Jurkat, Clone E6-1 (cell line): ENCODE data around the gene ZNRF1.
"Not testable (repeated sequence)": the region's sequence is repeated elsewhere in the genome, so short reads cannot be mapped to it uniquely, and the experiment has no call there.

ENCODE experiments used
- DNase-seq: peaks from one replicate; pipeline ENCODE4 v3.0.0-alpha.2; 2011; ENCODE audit warnings: low read depth, low spot score
- H3K4me3 ChIP-seq: 2 replicates; pipeline ENCODE4 v1.5.1; 2011; ENCODE audit warnings: mild to moderate bottlenecking, low read length, control low read depth, moderate library complexity

ZNRF1 gene

DNA sequence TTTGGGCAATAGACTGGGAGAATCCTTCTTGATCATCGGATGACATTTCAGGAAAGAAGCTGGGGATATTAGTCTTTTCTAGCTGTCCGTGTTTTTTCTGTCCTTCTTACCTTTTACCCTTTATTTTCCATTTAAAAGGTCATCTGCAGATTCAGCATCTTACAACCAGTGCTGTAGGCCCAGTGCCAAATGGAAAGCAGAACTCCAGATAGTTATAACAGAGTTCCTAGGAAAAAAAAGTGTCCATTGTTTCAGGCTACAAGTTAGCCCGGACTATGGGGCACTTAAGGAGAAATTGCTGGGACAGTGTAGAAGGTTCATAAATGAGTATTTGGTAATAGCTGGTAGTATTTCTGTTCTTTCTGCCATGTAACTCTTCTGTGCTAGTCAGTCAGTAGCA is 89.4 kb downstream of the ZNRF1 start:
- DNase-seq = no peak
- H3K4me3 ChIP-seq = no peak overlapping the region

DNA sequence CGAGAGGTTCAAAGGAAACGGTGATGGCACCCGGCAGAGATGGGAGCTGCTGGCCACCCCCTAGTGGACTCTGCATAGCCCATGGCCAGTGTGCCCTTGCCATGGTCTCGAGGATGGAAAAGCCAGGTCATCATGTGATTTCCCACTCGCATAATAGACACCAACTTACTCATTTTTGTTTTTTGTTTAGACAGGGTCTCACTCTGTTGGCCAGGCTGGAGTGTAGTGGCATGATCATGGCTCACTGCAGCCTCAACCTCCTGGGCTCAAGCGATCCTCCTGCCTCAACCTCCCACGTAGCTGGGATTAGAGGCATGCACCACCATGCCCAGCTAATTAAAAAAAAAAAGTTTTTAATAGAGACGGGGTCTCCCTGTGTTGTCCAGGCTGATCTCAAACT is 90.1 kb downstream of the ZNRF1 start:
- no peak overlapping the region for H3K4me3 ChIP-seq
- no peak for DNase-seq

DNA sequence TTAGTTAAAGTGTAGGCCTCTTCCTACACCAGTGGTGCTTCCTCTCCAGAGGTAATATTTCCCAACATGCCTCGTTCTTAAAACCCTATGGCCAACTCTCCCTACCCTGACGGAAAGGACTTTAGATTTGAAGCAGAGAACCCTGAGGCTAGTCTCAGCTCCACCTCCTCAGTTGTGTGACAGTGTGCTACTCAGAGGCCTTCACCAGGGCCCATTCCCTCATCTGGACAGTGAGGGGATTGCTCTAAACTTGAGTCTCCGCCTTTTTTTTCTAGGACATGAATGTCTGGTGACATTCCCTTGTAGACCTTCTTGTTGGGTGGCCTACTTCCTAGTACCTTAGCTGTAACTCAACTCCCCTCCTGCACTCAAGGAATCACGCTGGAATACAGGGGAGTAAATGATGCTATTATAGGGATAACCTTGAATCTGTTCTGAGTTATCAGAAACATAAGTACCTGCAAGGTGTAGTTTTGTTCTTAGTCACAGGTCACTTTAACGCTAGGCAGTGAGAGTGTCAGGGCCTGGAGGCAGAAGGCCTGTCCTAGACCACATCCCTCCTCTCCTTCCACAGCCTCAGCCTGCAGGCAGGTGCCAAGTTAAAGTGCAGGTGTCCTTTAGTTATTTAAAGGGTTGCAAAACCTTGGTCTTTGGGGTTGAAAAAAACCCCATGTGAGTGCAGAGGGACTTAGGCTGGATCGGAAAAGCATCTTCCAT is 90.8 kb downstream of the ZNRF1 start:
- H3K4me3 ChIP-seq = no peak overlapping the region
- DNase-seq = no peak

DNA sequence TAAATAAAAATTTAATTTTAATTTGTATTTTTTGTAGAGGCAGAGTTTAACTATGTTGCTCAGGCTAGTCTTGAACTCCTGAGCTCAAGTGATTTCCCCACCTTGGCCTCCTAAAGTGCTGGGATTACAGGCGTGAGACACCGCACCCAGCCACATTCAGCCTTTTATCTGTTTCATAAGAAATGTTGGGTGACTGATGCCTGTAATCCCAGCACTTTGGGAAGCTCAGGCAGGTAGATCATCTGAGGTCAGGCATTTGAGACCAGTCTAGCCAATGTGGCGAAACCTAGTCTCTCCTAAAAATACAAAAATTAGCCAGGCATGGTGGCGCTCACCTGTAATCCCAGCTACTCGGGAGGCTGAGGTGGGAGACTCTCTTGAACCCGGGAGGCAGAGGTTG is 92.1 kb downstream of the ZNRF1 start:
- DNase-seq, H3K4me3 ChIP-seq: not testable (repeated sequence)

DNA sequence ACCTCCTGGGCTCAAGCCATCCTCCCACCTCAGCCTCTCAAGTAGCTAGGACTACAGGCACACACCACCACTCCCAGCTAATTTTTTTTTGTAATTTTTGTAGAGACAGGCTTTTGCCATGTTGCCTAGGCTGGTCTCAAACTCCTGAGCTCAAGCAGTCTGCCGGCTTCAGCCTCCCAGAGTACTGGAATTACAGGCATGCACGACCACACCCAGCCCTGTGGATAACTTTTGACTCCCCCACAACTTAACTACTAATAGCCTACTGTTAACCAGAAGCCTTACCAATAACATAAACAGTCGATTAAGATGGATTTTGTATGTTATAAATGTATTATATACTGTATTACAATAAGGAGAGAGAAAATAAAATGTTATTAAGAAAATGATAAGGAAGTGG is 92.8 kb downstream of the ZNRF1 start:
- not testable (repeated sequence) for DNase-seq, H3K4me3 ChIP-seq

DNA sequence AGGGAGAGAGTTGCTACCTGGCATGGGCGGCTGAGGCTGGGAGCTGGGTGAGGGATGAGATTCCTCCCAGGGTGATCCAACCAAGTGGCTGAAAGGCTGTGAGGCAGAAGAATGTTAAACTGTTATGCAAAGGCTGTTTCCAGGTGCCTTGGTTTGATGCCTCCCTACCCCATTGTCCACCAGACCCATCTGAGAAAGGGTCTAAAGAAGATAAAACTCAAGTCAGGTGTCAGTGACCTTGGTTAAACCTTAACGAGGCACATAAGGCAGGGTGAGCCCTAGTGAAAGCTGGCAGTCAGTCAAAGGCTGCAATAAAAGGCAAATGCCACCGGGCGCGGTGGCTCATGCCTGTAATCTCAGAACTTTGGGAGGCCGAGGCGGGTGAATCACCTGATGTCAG is 94.0 kb downstream of the ZNRF1 start:
- DNase-seq = no peak
- no peak overlapping the region for H3K4me3 ChIP-seq

DNA sequence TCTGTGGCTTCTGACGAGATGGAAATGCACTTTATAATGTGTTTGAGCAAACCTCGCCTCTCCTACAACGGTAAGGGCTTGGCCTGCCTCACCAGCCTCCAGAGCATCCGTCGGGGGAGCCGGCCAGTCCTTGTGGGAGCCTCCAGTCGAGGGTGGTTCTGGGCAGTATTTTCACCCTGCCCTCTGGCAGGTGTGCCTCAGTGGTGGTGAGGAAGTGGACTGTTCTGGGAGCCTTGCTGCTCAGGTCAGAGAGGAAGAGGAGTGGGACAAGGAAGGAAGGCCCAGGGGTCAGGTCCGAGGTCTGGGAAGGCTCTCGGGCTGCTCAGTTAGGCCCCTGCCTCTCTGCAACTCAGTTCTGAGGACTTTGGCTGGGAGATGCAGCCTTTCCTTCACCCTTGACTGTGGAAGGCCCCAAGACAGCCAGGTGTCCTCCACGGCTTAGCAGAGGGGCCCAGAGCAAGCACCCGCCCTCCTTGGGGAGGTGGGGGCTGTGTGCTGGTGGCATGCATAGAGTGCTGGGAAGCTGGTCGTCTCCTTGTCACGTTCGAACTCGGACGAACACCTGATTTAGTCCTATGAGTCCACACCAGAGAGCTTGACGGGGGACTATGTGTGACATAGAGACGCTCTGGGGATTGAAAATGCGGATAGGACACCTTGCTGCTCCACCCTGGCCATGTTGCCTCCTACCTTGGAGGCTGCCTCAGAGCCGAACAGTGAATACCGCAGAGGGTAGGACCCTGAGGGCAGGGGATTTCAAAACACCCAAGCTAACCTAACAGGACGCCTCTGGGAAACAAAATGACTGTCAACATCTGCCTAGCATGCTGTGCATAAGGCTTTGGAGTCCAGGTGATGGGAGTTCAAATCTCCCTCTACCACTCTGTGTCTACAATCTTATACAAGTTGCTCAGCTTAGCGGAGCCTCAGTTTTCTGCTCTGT is 95.0 kb downstream of the ZNRF1 start:
- no peak for DNase-seq
- H3K4me3 ChIP-seq = no peak overlapping the region

DNA sequence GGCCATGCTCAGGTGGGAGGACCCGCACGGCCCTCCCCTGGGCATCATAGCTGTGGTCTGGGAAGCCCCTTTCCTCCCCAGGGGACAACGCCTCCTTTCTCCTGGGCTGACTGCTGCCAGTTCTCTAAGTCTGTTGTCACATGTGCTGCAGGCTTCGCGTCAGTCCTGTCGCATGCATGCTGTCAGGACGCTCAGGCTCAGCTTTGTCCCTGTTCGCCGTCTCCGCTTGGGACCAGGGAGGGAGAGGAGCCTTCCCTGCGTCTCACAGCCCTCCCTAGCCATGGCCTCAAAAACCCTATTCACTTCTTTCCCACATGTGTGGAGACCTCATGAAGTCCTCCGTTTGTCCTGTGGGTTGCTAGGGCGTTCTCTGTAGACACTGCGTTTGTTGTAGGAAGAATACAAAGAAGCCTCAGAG is 96.4 kb downstream of the ZNRF1 start:
- H3K4me3 ChIP-seq = no peak overlapping the region
- no peak for DNase-seq

DNA sequence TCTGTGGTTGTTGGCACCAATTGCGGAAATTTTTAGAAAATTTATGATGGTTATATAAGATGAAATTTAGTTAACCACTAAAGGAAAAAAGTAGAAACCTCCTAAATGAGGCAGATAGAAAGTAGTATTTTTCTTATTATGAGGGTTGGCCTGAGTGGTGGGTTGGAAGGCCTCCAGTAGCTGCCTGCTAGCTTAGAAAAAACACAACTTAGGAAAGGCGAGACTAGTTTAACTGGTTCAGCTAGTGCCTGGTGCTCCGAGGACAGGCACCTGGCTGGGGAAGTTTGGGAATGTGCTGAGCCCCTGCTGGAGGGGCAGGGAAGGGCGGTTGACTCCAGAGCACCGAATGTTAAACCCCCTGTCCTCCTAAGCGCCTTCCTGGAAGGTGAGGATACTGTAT is 97.8 kb downstream of the ZNRF1 start:
- H3K4me3 ChIP-seq = no peak overlapping the region
- DNase-seq = no peak

DNA sequence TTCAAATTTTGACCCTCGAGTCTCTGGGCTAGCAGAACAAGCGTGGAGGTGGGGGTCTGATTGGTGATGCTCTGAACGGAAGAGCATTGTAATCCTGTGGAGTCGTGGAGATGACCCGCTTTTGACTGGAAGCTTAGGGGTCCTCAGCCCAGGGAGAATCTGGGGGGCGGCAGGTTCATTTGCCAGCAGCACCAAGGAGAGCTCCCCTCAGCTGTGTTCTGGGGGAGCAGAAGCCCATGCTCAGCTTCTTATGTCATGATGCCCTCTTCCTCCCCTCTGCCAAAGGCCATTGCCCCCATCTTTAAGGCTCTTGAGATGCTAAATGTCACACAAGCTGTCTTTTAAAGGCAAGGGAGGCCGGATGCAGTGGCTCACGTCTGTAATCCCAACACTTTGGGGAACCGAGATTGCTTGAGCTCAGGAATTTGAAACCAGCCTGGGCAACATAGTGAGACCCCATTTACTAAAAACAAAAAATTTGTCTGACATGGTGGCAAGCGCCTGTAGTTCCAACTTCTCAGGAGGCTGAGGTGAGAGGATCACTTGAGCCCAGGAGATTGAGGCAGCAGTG is 98.5 kb downstream of the ZNRF1 start:
- no peak for DNase-seq
- no peak overlapping the region for H3K4me3 ChIP-seq

DNA sequence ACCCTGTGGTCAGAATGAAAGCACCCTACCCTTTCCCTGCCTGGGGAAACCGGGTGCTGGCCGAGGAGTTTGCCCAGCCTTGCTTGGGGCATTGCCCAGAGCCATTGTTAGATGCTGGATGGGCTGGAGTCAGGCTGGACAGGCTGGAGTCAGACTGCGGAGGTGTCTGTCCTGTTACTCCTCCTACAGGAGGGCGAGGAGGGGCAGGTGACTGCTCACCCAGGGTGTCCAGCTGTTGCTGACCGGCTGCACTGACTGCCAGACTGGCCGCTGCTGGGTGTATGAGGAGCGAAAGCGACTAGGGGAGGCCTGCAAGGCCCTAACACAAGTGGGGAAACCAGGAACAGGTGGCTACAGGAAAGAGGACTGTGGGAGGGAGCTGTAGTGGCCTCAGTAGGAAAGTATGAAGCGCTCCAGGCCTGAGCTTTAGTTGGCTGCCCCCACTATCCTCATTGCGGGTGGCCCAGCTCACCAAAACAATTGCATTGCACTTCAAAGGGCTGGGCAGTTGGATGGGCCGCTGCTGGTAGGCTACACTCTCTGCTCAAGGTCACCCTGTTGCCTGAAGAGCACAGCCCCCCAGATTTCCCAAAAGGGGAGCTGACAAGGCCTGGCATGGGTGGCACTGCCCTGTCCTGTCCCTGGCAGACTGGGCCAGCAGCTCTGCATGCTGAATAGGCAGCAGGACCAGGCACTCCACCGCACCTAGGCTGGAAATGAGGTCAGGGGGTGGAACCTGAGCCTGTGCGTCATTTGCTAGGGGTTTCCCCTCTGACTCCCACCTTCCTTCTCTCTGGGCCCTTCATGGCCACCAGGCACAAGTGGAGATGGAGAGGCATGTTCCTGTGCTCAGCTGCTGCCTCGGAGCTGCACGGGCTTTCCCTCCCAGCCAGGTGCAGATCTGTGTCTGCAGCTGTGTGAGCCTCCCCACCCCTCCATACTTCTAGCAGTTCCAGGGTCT is 99.4 kb downstream of the ZNRF1 start:
- DNase-seq = peak; percentile 80
- H3K4me3 ChIP-seq = no peak overlapping the region

DNA sequence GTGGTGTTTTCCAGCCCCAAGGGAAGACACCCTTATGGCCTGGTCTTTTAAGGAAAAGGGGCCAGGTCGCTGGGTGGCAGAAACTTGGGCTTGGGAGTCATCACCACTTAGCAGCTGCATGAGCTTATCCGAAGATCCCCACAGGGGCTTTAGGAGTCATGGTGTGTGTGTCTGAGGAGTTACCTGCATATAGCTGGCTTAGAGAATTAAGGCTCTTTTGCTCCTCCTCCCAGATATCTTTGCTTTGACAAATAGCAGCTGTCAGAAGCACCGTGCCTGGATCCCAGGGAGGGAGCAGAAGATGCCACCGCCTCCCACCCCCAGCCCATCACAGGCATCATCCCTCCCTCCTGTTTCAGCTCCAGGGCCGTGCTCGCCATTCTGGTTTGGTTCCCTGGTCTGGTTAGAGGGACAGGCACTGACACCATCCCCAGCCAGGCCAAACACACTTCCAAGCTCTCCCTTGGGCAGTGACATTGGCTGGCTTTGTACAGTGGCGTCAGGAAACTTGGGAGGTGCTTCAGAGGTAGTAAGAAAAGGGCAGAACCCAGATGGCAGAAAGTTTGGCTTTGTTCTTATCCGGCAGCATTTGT is 100.3 kb downstream of the ZNRF1 start:
- H3K4me3 ChIP-seq = peak overlapping the region; percentile 20

DNA sequence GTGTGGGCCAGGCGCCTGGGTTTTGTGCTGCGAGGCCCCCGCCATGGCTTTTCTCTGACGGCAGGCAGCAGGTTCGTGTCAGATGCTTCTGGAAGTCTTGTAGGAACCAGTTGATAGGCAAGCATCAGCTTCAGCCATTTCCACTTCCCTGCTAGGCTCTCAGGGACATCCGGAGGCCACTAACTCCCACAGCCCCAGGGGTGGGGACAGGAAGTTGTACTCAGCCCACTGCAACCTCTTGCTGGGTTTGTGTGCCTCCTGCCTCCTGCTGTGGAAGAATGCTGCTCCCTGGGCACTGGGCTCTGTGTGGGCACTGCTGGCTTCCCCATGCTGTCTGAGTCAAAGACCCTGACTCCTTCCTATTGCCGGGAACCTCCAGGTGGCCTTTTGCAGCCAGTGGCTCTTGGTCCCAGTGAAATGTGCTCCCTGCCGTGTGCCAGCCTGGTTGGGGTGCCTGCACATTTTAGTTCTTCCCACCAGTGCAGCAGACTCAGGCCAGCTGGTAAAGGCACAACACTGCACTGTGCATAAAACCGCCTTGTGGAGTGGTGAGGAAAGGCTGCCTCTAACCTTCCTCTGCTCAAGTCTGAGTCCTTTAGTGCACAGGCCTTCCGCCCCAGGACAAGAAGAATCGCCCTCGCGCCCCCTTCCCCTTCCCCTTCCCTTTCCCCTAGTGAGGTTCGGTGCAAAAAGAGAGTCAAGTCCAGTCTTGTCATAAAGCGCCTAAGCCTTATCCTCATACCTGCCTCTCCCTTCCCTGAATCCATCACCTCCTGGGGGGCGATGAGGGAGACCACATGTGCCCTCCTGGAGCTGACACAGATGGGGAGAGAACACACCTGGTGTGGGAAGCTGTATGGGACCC is 101.1 kb downstream of the ZNRF1 start:
- peak; percentile 72 for DNase-seq
- peak overlapping the region; percentile 20 for H3K4me3 ChIP-seq

More for the DNA sequence above, 100.3 kb downstream of the ZNRF1 start:
- no peak for DNase-seq

DNA sequence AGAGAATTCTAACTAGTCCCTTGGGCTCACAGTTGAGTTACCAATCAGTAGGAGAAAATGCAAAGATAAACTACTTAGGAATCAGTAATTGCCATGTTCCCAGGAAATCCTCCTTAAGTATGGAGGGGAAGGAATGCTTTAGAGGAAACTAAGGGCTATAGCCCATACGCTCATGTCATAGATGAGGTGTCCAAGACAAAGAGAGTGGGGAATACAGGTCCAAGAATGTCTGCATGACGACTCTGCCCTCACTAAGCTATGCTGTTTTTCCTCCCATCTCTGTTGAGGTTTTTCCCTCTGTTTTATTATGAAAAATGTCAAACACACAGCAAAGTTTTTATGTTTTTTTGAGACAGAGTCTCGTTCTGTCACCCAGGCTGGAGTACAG is 101.8 kb downstream of the ZNRF1 start:
- DNase-seq = no peak

DNA sequence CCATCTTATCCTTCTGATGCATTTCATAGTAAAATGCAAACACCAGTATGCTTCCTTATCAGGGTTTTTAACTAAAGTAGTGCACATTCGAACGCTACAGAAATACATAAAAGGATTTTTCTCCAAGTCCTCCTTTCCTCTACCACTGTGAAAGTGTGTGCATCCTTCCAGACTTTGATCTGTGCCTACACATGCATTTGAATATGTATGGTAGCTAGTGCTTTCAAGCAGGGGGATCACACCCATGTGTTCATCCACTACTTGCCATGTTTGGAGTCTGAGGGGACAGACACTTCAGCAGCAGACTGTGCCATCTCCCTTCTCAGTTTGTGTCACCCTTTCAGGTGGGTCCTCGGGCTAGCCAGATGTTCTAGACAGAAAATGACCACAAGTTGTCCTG is 102.8 kb downstream of the ZNRF1 start:
- H3K4me3 ChIP-seq = no peak overlapping the region
- DNase-seq = no peak

More for the DNA sequence above, 101.8 kb downstream of the ZNRF1 start:
- no peak overlapping the region for H3K4me3 ChIP-seq

DNA sequence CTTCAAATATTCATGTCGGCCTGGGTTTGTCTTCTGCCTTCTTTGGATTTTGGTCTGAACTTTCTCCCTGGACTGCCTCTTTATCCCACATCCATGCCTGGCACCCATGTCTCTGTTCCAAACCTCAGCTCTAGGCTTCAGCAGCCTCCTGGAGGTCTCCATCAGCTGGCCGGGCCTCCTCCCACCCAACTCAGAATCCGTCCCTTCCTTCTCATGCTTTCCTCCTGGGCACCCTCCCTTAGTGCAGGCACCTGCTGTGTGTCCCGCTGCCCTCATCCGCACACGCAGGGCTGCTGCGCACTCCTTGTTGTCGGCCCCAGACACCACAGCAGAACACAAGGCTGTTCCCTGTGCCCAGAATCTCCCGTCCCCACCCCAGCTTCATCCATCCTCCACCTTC is 103.8 kb downstream of the ZNRF1 start:
- H3K4me3 ChIP-seq = no peak overlapping the region
- no peak for DNase-seq

DNA sequence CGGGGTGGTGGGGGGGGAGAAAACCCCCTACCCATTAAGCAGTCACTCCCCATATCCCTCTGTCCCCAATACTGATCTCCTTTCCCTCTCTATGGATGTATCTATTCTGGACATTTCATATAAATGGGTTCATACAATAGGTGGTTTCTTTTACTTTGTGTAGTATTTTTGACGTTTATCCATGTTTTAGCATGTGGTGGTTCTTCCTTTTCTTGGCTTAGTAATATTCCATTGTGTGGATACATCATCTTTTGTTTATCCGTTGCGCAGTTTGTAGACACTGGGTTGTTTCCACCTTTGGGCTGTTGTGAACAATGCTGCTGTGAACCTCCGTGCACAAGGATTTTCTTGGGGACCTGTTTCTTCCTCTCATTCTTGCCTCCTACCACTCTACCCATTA is 105.2 kb downstream of the ZNRF1 start:
- no peak for DNase-seq
- H3K4me3 ChIP-seq = no peak overlapping the region

DNA sequence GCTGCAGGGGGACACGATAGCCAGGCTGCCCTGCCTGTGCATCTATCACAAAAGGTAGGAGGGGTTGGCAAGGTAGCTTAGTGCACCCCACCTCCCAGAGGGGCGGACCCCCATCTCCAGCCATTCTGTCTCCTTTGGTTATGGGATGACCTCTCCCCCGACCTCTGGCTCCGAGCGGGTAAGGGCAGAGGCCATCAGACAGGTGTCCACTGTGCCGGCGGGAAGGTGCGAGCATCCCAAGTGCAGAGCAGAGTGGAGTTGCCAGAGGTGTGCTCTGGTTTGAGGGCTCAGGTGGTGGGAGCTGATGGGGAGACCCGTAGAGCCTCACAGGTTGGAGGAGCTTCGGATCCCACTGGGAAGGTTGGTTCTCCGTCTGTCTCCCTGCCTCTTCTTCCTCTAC is 106.0 kb downstream of the ZNRF1 start:
- no peak for DNase-seq

More for the DNA sequence above, 106.0 kb downstream of the ZNRF1 start:
- no peak overlapping the region for H3K4me3 ChIP-seq
